Stimulated activated CD4-positive, alpha-beta T cell treated with anti-CD3 and anti-CD28 coated beads, Interleukin-1b, Interleukin-23, amount 100 ng/mL, for 48 hours (primary cell): ENCODE measurements around the gene SAMD4A.

Experiments
- DNase-seq: peaks from one replicate; pipeline ENCODE4 v3.0.0-alpha.2; 2020

The SAMD4A gene

DNA sequence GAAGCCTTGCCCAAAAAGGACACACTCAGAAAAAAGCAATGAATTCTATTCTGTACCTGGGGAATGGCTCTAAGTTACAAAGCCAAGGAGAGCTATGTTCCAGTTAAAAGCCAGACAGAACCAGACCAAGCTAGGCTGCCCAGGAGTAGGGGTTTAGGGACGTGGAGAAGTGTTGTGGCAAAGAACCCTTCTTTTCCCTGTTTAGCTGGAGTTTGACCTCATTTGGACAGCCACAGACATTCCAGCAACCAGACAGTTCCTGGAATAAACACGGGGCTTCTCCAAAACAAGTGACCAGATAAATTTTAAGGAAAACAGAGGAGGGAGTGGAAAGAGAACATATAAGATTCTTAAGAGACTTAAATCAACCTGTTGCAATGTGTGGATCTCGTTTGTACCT lies 273.4 kb downstream of the SAMD4A start:
- no peak for DNase-seq

DNA sequence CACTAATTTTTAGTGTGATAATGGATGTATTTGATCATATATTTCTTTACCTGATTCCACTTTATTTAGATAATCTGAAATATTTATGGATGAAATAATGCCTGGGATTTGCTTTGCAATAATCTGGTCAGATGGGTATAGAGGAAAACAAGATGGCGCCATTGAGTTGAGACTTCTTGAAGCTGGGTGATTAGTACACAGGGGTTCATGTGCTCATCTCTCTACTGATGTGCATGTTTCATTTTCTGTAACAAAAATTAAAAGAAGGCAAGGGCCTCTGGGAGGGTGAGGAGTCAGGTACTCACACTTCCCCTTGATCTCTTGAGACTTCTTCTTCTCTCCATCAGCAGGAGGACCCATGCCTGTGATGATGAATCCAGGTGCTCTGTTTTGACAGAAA lies 273.9 kb downstream of the SAMD4A start:
- DNase-seq: no peak
